H1 (cell line): Measurements from ENCODE around the gene KIF26A. TPM values are rescaled to one million over a fixed set of nuclear protein-coding genes. Genes with fewer than 3 reads are reported as not detected.

ENCODE experiments used
- CTCF ChIA-PET: fragments of 300-600 bp; sonication (Branson Sonifier 250); formaldehyde crosslinking; loops from one replicate; lab custom pipeline; 2021; ENCODE audit not compliant: partially characterized antibody; lab: Charles Lee
- POLR2A ChIA-PET: fragments of 300-600 bp; sonication (Branson Sonifier 250); formaldehyde crosslinking; loops from one replicate; lab custom pipeline; 2021; ENCODE audit warnings: inconsistent platforms; ENCODE audit not compliant: partially characterized antibody; lab: Charles Lee
- DNase-seq, 2 experiments: peaks; one replicate each; pipeline versions ENCODE4 v3.0.0 to v3.0.0-alpha.2; 2010 to 2022; ENCODE audit warnings: low spot score in 2 of 2, low read depth in 1 of 2, mixed read lengths in 1 of 2
- FAIRE-seq: peaks from 2 replicates; lab custom pipeline; 2011; peaks lifted over from hg19 to GRCh38; lab: Jason Lieb, UNC
- H2AFZ ChIP-seq: 2 replicates; pipeline ENCODE4 v1.8.1; 2012; ENCODE audit warnings: low read length, inconsistent platforms
- H2AK5ac ChIP-seq: 2 replicates; pipeline ENCODE4 v1.6.1; 2013; ENCODE audit warnings: low read depth, low read length
- H2BK120ac ChIP-seq: replicated peaks from 2 replicates; pipeline ENCODE3; 2013; ENCODE audit warnings: low read depth, low read length, inconsistent platforms
- H2BK12ac ChIP-seq: 2 replicates; pipeline ENCODE4 v1.6.1; 2013; ENCODE audit warnings: low read depth, low read length
- H2BK15ac ChIP-seq: 2 replicates; pipeline ENCODE4 v1.6.1; 2013; ENCODE audit warnings: low read length
- H2BK20ac ChIP-seq: 2 replicates; pipeline ENCODE4 v1.6.1; 2013; ENCODE audit warnings: low read length
- H2BK5ac ChIP-seq: 2 replicates; pipeline ENCODE4 v1.6.1; 2013; ENCODE audit warnings: low read depth, low read length
- H3K14ac ChIP-seq: 2 replicates; pipeline ENCODE4 v1.6.1; 2013; ENCODE audit warnings: inconsistent platforms; ENCODE audit not compliant: insufficient read length
- H3K18ac ChIP-seq: 2 replicates; pipeline ENCODE4 v1.6.1; 2013; ENCODE audit warnings: low read length; ENCODE audit errors: extremely low read depth
- H3K23ac ChIP-seq: 2 replicates; pipeline ENCODE4 v1.6.1; 2013; ENCODE audit warnings: inconsistent platforms; ENCODE audit not compliant: insufficient read length
- H3K23me2 ChIP-seq: 2 replicates; pipeline ENCODE4 v1.6.1; 2013; ENCODE audit warnings: low read depth, low read length
- H3K27ac ChIP-seq: 2 replicates; pipeline ENCODE4 v1.6.1; 2011; ENCODE audit warnings: low read depth, low read length, inconsistent platforms
- H3K27me3 ChIP-seq, 4 experiments: replicated peaks in 1 of 4; 1 replicate in 1 of 4; 2 replicates in 3 of 4; pipeline versions ENCODE4 v1.6.1 to v1.8.1; 2011 to 2013; ENCODE audit warnings: low read length in 3 of 4, mild to moderate bottlenecking in 3 of 4, inconsistent platforms in 2 of 4, mixed read lengths in 2 of 4, moderate library complexity in 1 of 4; ENCODE audit not compliant: control insufficient read depth in 3 of 4, insufficient read depth in 3 of 4; ENCODE audit errors: extremely low read depth in 1 of 4
- H3K36me3 ChIP-seq, 4 experiments: 2 replicates each; pipeline versions ENCODE4 v1.6.1 to v1.8.1; 2011 to 2013; ENCODE audit warnings: mild to moderate bottlenecking in 4 of 4, low read length in 3 of 4, moderate library complexity in 2 of 4, control low read depth in 1 of 4, inconsistent platforms in 1 of 4; ENCODE audit not compliant: insufficient read depth in 4 of 4, control insufficient read depth in 2 of 4
- H3K4ac ChIP-seq: replicated peaks from 2 replicates; pipeline ENCODE3; 2013; ENCODE audit warnings: low read length, low read depth, mixed read lengths, inconsistent platforms; ENCODE audit not compliant: insufficient read length
- H3K4me1 ChIP-seq, 4 experiments: replicated peaks in 1 of 4; 1 replicate in 1 of 4; 2 replicates in 3 of 4; pipeline versions ENCODE4 v1.6.1 to v1.8.1; 2011 to 2013; ENCODE audit warnings: low read length in 3 of 4, inconsistent platforms in 2 of 4, mixed read lengths in 1 of 4; ENCODE audit not compliant: insufficient read depth in 4 of 4, control insufficient read depth in 3 of 4
- H3K4me2 ChIP-seq, 2 experiments: 2 replicates each; pipeline versions ENCODE4 v1.6.1 to v1.8.1; 2011 to 2013; ENCODE audit warnings: low read depth in 2 of 2, low read length in 2 of 2, control low read depth in 1 of 2, inconsistent platforms in 1 of 2, mild to moderate bottlenecking in 1 of 2; ENCODE audit not compliant: insufficient read depth in 1 of 2
- H3K4me3 ChIP-seq, 4 experiments: fragments of 200-600, 300-600 bp in 1 of 4; sonication (generic), shearing (Covaris generic), sonication (Bioruptor Twin) in 1 of 4; 2 replicates each; pipeline versions ENCODE4 v1.5.1 to v1.8.1; 2011 to 2016; ENCODE audit warnings: low read length in 4 of 4, low read depth in 3 of 4, control low read depth in 2 of 4, inconsistent platforms in 2 of 4, mild to moderate bottlenecking in 2 of 4, mixed read lengths in 1 of 4, moderate library complexity in 1 of 4; ENCODE audit not compliant: insufficient read depth in 2 of 4; ENCODE audit errors: extremely low read depth in 1 of 4
- H3K56ac ChIP-seq: replicated peaks from 2 replicates; pipeline ENCODE3; 2013; ENCODE audit warnings: low read depth, mild to moderate bottlenecking, mixed read lengths, low read length, inconsistent platforms; ENCODE audit not compliant: insufficient read length
- H3K79me1 ChIP-seq: 2 replicates; pipeline ENCODE4 v1.6.1; 2013; ENCODE audit warnings: low read depth, low read length, control low read depth
- H3K79me2 ChIP-seq, 2 experiments: 2 replicates each; pipeline versions ENCODE4 v1.6.1 to v1.8.1; 2012 to 2013; ENCODE audit warnings: low read length in 2 of 2, mild to moderate bottlenecking in 2 of 2, inconsistent platforms in 1 of 2; ENCODE audit not compliant: insufficient read depth in 2 of 2, control insufficient read depth in 1 of 2
- H3K9ac ChIP-seq, 4 experiments: replicated peaks in 1 of 4; 1 replicate in 1 of 4; 2 replicates in 3 of 4; pipeline versions ENCODE4 v1.6.1 to v1.8.1; 2011 to 2013; ENCODE audit warnings: low read depth in 3 of 4, low read length in 3 of 4, control low read depth in 2 of 4, mild to moderate bottlenecking in 2 of 4, moderate library complexity in 2 of 4, inconsistent platforms in 1 of 4; ENCODE audit errors: extremely low read depth in 1 of 4
- H3K9me3 ChIP-seq, 2 experiments: 2 replicates each; pipeline versions ENCODE4 v1.6.1 to v1.8.1; 2012 to 2013; ENCODE audit warnings: mild to moderate bottlenecking in 2 of 2, moderate library complexity in 2 of 2, control low read depth in 1 of 2, inconsistent platforms in 1 of 2, low read depth in 1 of 2, low read length in 1 of 2, mixed read lengths in 1 of 2; ENCODE audit not compliant: insufficient read depth in 2 of 2
- H4K20me1 ChIP-seq, 2 experiments: replicated peaks in 1 of 2; 2 replicates each; pipeline versions ENCODE3 to v1.8.1; 2011 to 2013; ENCODE audit warnings: inconsistent platforms in 2 of 2, low read length in 2 of 2, mild to moderate bottlenecking in 1 of 2; ENCODE audit not compliant: insufficient read depth in 2 of 2, control insufficient read depth in 1 of 2
- H4K5ac ChIP-seq: 2 replicates; pipeline ENCODE4 v1.6.1; 2013; ENCODE audit warnings: low read length, low read depth, mixed read lengths, inconsistent platforms; ENCODE audit not compliant: insufficient read length
- H4K8ac ChIP-seq: 2 replicates; pipeline ENCODE4 v1.8.0; 2013; ENCODE audit warnings: mild to moderate bottlenecking, moderate library complexity, low read length, inconsistent platforms; ENCODE audit not compliant: insufficient read depth; ENCODE audit errors: extremely low read depth
- H4K91ac ChIP-seq: replicated peaks from 2 replicates; pipeline ENCODE3; 2013; ENCODE audit warnings: low read length, mixed read lengths, inconsistent platforms; ENCODE audit not compliant: insufficient read length
- ASH2L ChIP-seq: fragments of 200-600, 300-600 bp; sonication (generic); IDR thresholded peaks from one replicate; pipeline ENCODE4 v1.7.1; 2017; ENCODE audit warnings: low read length
- CTBP2 ChIP-seq: IDR thresholded peaks from 2 replicates; pipeline ENCODE4 v1.7.0; 2011; ENCODE audit warnings: borderline replicate concordance, mild to moderate bottlenecking, moderate library complexity, mixed read lengths, low read length; ENCODE audit not compliant: insufficient read depth, insufficient read length
- GTF2F1 ChIP-seq: IDR thresholded peaks from 2 replicates; pipeline ENCODE4 v1.6.1; 2012; ENCODE audit warnings: low read depth, low read length, improper control_type of control experiment, borderline replicate concordance
- KDM4A ChIP-seq: IDR thresholded peaks from one replicate; pipeline ENCODE4 v1.7.1; 2012; ENCODE audit warnings: low read depth, mild to moderate bottlenecking, moderate library complexity, low read length, inconsistent platforms; ENCODE audit not compliant: severe bottlenecking
- WGBS, 2 experiments: shearing (Covaris generic) in 1 of 2; methylation state at CpG; one replicate each; pipeline versions ENCODE4 v1.1.6 to v1.1.7; 2013 to 2015; ENCODE audit warnings: low lambda C conversion rate in 2 of 2, mixed read lengths in 2 of 2, inconsistent platforms in 1 of 2, low coverage in 1 of 2, missing lambda C conversion rate in 1 of 2; ENCODE audit not compliant: insufficient replicate concordance in 2 of 2, insufficient coverage in 1 of 2, insufficient read length in 1 of 2; ENCODE audit errors: extremely low coverage in 1 of 2, missing lambda C conversion rate in 1 of 2; 5-methylcytosine and 5-hydroxymethylcytosine counted together
- polyA plus RNA-seq, 7 experiments: library from polyadenylated mRNA; depleted of rRNA in 3 of 7; stranded (reverse) in 5 of 7; unstranded in 2 of 7; fragments of >200 nt in 5 of 7; fragments of 200-250 nt in 2 of 7; gene quantifications; 1 replicate in 5 of 7; 2 replicates in 1 of 7; 4 replicates in 1 of 7; pipeline versions ENCODE4 v1.2.1 to v1.2.3, GENCODE V29; 2011 to 2013; ENCODE audit warnings: missing spikeins in 2 of 7, mixed read lengths in 2 of 7
- total RNA-seq: library from RNA; stranded (reverse); fragmentation: NEBNext Ultra II Directional; extraction: Animal tissue kit (Norgen Biotek cat#: 25700); gene quantifications from 2 replicates; pipeline ENCODE4 v1.2.1, GENCODE V29; 2021

KIF26A gene
- total and polyA plus RNA-seq, 2 of the 8 experiments (the other 6 are each of a cell fraction or from before 2014, with no cell fraction given), result 11.5 to 41.6 TPM

DNA sequence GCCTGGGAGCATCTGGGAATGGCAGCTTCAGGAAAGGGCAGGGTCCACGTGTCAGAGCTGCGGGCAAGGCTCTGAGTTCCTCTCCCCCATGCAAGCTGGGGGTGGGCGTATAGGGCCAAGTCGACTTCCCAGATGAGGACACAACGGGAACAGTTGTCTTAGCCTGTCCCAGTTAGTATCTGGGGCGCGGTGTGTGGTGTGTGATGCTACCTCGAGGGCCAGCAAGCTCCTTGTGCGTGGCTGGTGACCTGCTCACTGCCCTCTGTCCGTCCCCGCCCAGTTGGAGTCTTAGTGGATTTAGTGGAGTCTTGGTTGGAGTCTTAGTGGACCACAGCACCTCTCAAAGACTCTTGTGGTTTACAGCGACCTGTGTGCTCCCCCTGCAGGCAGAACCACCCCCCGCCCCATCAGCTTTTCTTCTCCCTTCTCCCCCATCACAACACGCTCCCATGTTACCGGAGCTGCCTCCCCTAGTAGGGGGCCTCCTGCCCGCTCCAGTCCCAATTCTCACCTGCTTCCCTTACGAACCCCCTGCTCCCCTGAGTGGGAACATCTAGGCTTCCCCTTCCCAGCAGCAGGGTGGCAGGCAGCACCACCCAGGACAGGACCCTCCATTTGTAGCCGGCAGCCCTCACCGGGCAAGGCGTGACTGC, 44.2 kb upstream of the KIF26A start:
- WGBS, 2 experiments, result 68% methylated on average over 17 of the region's 20 CpGs; no CpG with 5 or more reads in 1 of the 2 experiments
- Histone ChIP-seq H2BK5ac (no peak overlapping the region), H2AFZ (peak overlapping the region; percentile 99), H2BK15ac (peak overlapping the region; percentile 99; the same call in 1 of the 2 replicates), H3K18ac (no peak overlapping the region; the same call in none of the 2 replicates), H3K27ac (no peak overlapping the region), H4K8ac (peak overlapping the region; percentile 87; the same call in 1 of the 2 replicates), H2AK5ac (no peak overlapping the region), H3K36me3 (no peaks in the 10 kb centered on the region), H3K56ac (no peak overlapping the region), H3K79me1 (no peaks in the 10 kb centered on the region)
- POLR2A ChIA-PET, result no interaction called here
- TF ChIP-seq GTF2F1, result no peak
- peak; percentile 65 for TF ChIP-seq CTBP2
- TF ChIP-seq ASH2L, result peak; percentile 70
- no peak for TF ChIP-seq KDM4A
- TF ChIP-seq, all 59 proteins: peak for 2
- Histone ChIP-seq H2BK120ac (no peak overlapping the region), H3K4me1 (peaks cover 0 to 7% (median 4%) of the 10 kb centered on the region in 4 experiments; a peak in 3 of 7 replicates), H3K27me3 (no peaks in the 10 kb centered on the region; a peak in 3 of 7 replicates), H2BK12ac (peak overlapping the region; percentile 29; the same call in 1 of the 2 replicates), H4K20me1 (no peaks in the 10 kb centered on the region), H4K91ac (peak overlapping the region; percentile 66), H3K4ac (peak overlapping the region; percentile 44), H3K23ac (no peak overlapping the region), H3K4me3 (no peak overlapping the region), H3K4me2 (peak overlapping the region in 1 of 2 experiments; percentile 61; a peak in 3 of 4 replicates), H3K9ac (no peak overlapping the region), H3K9me3 (no peaks in the 10 kb centered on the region; a peak in 1 of 4 replicates), H2BK20ac (no peak overlapping the region), H3K14ac (no peak overlapping the region), H3K23me2 (no peaks in the 10 kb centered on the region), H4K5ac (no peak overlapping the region), H3K79me2 (no peaks in the 10 kb centered on the region)
- FAIRE-seq, result no peak
- no peak for DNase-seq
- CTCF ChIA-PET, result interaction anchor here (0.6 to 6.6 kb wide), 28 partner anchors 9 to 831 kb away, joined by 3 to 76 read pairs (median 4); partner anchors contain the start of genes ASPG and PLD4
